ENCODE measurements around the gene FLOT1.

Gene FLOT1

DNA sequence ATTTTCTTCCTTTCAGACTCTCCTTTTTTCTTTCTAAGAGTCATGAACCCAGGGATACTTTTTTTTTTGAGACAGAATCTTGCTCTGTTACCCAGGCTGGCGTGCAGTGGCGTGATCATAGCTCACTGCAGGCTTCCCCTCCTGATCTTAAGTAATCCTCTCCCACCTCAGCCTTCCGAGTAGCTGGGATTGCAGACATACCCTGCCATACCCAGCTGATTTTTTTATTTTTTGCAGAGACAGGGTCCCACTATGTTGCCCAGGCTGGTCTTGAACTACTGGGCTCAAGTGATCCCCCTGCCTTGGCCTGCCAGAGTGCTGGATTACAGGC lies 34.6 kb upstream of the FLOT1 start:
- DNase-seq (ENCODE audit: extremely low spot score), result no peak
- ChIA-PET POLR2A (interaction anchor here (0.7 to 0.8 kb wide), 2 partner anchors 8 to 10 kb away, joined by 3 read pairs; no protein-coding TSS in a partner anchor), CTCF (no interaction called here)
- no peak for TF ChIP-seq ARNT (IDR thresholded peaks at IDR 0.05)
- TF ChIP-seq FOXA1 (IDR thresholded peaks at IDR 0.05), result no peak
- no peak for TF ChIP-seq BHLHE40 (IDR thresholded peaks at IDR 0.05; ENCODE audit: borderline replicate concordance)
- no peak for TF ChIP-seq L3MBTL2 (conservative IDR thresholded peaks at IDR 0.05)
- TF ChIP-seq FOXM1 (IDR thresholded peaks at IDR 0.05; ENCODE audit: borderline replicate concordance), result no peak
- no peak for TF ChIP-seq ELF4 (IDR thresholded peaks at IDR 0.05)
- TF ChIP-seq TARDBP (IDR thresholded peaks at IDR 0.05), result no peak
- TF ChIP-seq NFRKB (IDR thresholded peaks at IDR 0.05), result no peak
- no peak for TF ChIP-seq LEF1 (IDR thresholded peaks at IDR 0.05; ENCODE audit: borderline replicate concordance)
- no peak for TF ChIP-seq HDGF (IDR thresholded peaks at IDR 0.05; ENCODE audit: borderline replicate concordance)
- TF ChIP-seq CTBP1 (IDR thresholded peaks at IDR 0.05; ENCODE audit: borderline replicate concordance), result no peak
- TF ChIP-seq, protein P1, sequence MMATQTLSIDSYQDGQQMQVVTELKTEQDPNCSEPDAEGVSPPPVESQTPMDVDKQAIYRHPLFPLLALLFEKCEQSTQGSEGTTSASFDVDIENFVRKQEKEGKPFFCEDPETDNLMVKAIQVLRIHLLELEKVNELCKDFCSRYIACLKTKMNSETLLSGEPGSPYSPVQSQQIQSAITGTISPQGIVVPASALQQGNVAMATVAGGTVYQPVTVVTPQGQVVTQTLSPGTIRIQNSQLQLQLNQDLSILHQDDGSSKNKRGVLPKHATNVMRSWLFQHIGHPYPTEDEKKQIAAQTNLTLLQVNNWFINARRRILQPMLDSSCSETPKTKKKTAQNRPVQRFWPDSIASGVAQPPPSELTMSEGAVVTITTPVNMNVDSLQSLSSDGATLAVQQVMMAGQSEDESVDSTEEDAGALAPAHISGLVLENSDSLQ (IDR thresholded peaks at IDR 0.05), result no peak
- no peak for TF ChIP-seq ZNF384 (IDR thresholded peaks at IDR 0.05)
- no peak for TF ChIP-seq SP1 (IDR thresholded peaks at IDR 0.05)
- TF ChIP-seq SUZ12 (IDR thresholded peaks at IDR 0.05), result no peak
- TF ChIP-seq FOXK2 (IDR thresholded peaks at IDR 0.05), result no peak

DNA sequence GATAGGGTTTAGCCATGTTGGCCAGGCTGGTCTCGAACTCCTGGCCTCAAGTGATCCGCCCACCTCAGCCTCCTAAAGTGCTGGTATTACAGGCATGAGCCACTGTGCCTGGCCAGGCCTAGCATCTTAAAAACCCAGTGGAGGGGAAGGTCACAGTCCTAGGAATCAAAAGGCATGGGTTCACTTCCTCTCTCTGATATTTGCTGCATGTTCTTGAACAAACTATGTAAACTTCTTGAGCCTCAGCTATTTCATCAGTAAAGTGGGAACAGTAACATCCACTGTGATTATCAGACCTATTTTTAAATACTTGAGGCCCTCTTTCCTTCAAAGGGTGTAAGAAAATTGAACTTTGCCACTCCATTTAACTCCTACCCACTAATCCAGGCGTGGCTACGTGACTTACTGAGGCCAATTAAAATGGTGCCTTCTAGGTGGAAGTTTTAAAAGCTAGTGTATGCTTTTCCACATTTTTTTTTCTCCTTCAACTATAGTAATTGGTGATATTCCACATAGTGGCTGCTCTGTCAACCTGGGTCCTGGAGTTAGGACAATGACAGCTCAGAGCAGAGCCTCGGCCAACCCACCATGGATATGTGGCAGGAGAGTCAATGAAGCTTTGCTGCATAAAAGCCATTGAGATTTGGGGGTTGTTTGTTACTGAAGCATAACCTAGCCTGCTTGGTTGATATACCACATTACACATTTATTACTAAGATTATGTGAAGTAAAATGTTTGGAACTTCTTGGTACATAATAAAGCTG lies 34.1 kb upstream of the FLOT1 start:
- TF ChIP-seq, protein P1 (IDR thresholded peaks at IDR 0.05), result no peak
- TF ChIP-seq CTBP1 (IDR thresholded peaks at IDR 0.05; ENCODE audit: borderline replicate concordance) (no peak), SUZ12 (IDR thresholded peaks at IDR 0.05) (no peak), BHLHE40 (IDR thresholded peaks at IDR 0.05; ENCODE audit: borderline replicate concordance) (no peak), L3MBTL2 (conservative IDR thresholded peaks at IDR 0.05) (no peak)
- ChIA-PET CTCF (no interaction called here), POLR2A (interaction anchor here (0.8 kb wide), 1 partner anchor 10 kb away, joined by 3 read pairs; no protein-coding TSS in a partner anchor)
- no peak for DNase-seq (ENCODE audit: extremely low spot score)

DNA sequence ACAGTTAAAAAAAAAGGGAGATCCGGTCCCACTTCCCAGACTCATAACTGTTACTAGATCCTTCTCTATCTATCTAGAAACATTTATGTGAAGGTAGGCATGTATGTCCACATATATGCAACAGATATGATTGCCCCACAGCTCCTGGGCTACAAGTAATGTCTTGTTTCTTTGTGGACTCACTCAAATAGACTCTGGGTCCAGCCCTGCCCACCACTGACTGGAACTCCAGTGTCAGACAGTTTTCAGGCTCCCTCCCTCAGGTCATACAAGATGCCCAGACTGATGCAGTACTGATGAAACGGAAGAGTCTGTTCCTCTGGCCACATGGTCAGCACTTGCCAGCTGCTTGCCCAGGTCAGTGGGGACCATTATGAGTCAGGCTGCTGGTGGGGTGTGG lies 32.6 kb upstream of the FLOT1 start:
- POLR2A ChIA-PET, result no interaction called here
- TF ChIP-seq CTBP1 (IDR thresholded peaks at IDR 0.05; ENCODE audit: borderline replicate concordance), result no peak
- no peak for TF ChIP-seq NFRKB (IDR thresholded peaks at IDR 0.05)
- no peak for TF ChIP-seq ELF4 (IDR thresholded peaks at IDR 0.05)
- TF ChIP-seq HDGF (IDR thresholded peaks at IDR 0.05; ENCODE audit: borderline replicate concordance), result no peak
- TF ChIP-seq BHLHE40 (IDR thresholded peaks at IDR 0.05; ENCODE audit: borderline replicate concordance), result no peak
- no peak for TF ChIP-seq SUZ12 (IDR thresholded peaks at IDR 0.05)
- TF ChIP-seq LEF1 (IDR thresholded peaks at IDR 0.05; ENCODE audit: borderline replicate concordance), result no peak
- TF ChIP-seq FOXK2 (IDR thresholded peaks at IDR 0.05), result no peak
- no peak for TF ChIP-seq ARNT (IDR thresholded peaks at IDR 0.05)
- TF ChIP-seq FOXA1 (IDR thresholded peaks at IDR 0.05), result no peak
- no peak for TF ChIP-seq L3MBTL2 (conservative IDR thresholded peaks at IDR 0.05)
- TF ChIP-seq SP1 (IDR thresholded peaks at IDR 0.05), result no peak
- no peak for TF ChIP-seq ZNF384 (IDR thresholded peaks at IDR 0.05)
- TF ChIP-seq FOXM1 (IDR thresholded peaks at IDR 0.05; ENCODE audit: borderline replicate concordance), result no peak
- TF ChIP-seq, protein P1 (IDR thresholded peaks at IDR 0.05), result no peak
- no peak for TF ChIP-seq TARDBP (IDR thresholded peaks at IDR 0.05)
- DNase-seq (ENCODE audit: extremely low spot score), result no peak
- CTCF ChIA-PET, result no interaction called here

DNA sequence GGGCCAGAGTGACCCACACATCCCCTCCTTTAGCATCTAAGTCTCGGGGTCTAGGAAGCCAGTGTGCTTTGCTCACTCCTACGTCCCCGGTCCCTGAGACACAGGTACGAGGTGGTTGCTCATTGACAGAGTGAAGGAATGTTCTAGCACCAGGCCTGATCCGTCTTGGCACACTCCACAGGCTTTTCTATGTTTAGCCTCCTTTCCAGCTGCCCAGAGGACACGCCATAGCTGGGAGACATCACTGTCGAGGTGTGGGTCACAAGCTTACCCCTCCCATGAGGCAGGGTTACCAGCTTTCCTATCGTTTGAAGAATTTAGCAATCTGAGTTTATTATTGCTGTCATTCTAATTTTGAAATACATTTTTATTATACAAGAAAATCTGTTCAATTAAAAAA lies 32.2 kb upstream of the FLOT1 start:
- ChIA-PET CTCF (no interaction called here), POLR2A (no interaction called here)
- TF ChIP-seq SUZ12 (IDR thresholded peaks at IDR 0.05) (no peak), FOXM1 (IDR thresholded peaks at IDR 0.05; ENCODE audit: borderline replicate concordance) (no peak), SP1 (IDR thresholded peaks at IDR 0.05) (no peak), ZNF384 (IDR thresholded peaks at IDR 0.05) (no peak), FOXA1 (IDR thresholded peaks at IDR 0.05) (no peak), ELF4 (IDR thresholded peaks at IDR 0.05) (no peak), HDGF (IDR thresholded peaks at IDR 0.05; ENCODE audit: borderline replicate concordance) (no peak), TARDBP (IDR thresholded peaks at IDR 0.05) (no peak), LEF1 (IDR thresholded peaks at IDR 0.05; ENCODE audit: borderline replicate concordance) (no peak), CTBP1 (IDR thresholded peaks at IDR 0.05; ENCODE audit: borderline replicate concordance) (no peak), BHLHE40 (IDR thresholded peaks at IDR 0.05; ENCODE audit: borderline replicate concordance) (no peak), L3MBTL2 (conservative IDR thresholded peaks at IDR 0.05) (no peak), NFRKB (IDR thresholded peaks at IDR 0.05) (no peak), ARNT (IDR thresholded peaks at IDR 0.05) (no peak), FOXK2 (IDR thresholded peaks at IDR 0.05) (no peak)
- TF ChIP-seq, protein P1 (IDR thresholded peaks at IDR 0.05), result no peak
- no peak for DNase-seq (ENCODE audit: extremely low spot score)

DNA sequence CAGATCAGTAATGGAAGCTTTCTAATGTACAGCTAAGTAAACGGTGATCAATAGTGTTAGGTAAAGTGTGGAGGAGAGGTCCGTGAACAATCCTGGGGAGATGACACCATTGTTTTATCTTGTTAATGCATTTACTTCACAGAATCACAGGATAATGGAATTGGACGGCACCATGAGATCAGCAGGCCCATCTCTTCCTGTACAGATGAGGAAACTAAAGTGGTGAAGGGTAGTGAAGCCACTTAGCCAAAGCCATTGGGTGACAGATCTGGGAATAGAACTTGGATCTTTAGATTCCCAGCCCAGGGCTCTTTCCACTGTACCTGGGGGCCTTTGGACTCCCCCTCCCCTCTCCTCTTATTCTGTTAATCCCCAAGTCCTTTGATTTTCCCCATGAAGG lies 28.1 kb upstream of the FLOT1 start:
- POLR2A ChIA-PET, result interaction anchor here (1.7 to 2.7 kb wide), 3 partner anchors 9 to 26 kb away, joined by 7 to 12 read pairs (median 10); partner anchors contain the start of gene IER3
- CTCF ChIA-PET, result interaction anchor here (0.6 kb wide), 1 partner anchor 176 kb away, joined by 3 read pairs; no protein-coding TSS in a partner anchor

More for the DNA sequence above, 28.1 kb upstream of the FLOT1 start:
- DNase-seq (ENCODE audit: extremely low spot score), result no peak
- TF ChIP-seq ELF4 (IDR thresholded peaks at IDR 0.05), result no peak
- no peak for TF ChIP-seq NFRKB (IDR thresholded peaks at IDR 0.05)
- TF ChIP-seq SP1 (IDR thresholded peaks at IDR 0.05), result no peak
- no peak for TF ChIP-seq ZNF384 (IDR thresholded peaks at IDR 0.05)
- TF ChIP-seq FOXM1 (IDR thresholded peaks at IDR 0.05; ENCODE audit: borderline replicate concordance), result no peak
- TF ChIP-seq, protein P1 (IDR thresholded peaks at IDR 0.05), result no peak
- TF ChIP-seq FOXA1 (IDR thresholded peaks at IDR 0.05), result no peak

Measured in HEK293T (cell line).